H9 (cell line): ENCODE results near the gene PDLIM7. TPM values are rescaled to one million over a fixed set of nuclear protein-coding genes. Genes with fewer than 3 reads are reported as not detected.
A peak's percentile ranks its signal among the peaks of the same experiment; 100 is the strongest.

ENCODE experiments used
- DNase-seq: peaks from one replicate; pipeline ENCODE4 v3.0.0-alpha.2; 2017
- H2AFZ ChIP-seq: one replicate; pipeline ENCODE4 v1.6.1; 2013; ENCODE audit warnings: mild to moderate bottlenecking, low read length, control low read depth, moderate library complexity
- H2AK5ac ChIP-seq: 2 replicates; pipeline ENCODE4 v1.6.1; 2013; ENCODE audit warnings: low read length, control low read depth, mixed read lengths; ENCODE audit not compliant: insufficient read length
- H2BK120ac ChIP-seq: one replicate; pipeline ENCODE4 v1.6.1; 2013; ENCODE audit warnings: low read depth, mild to moderate bottlenecking, low read length, control low read depth, inconsistent platforms; ENCODE audit not compliant: poor library complexity, severe bottlenecking
- H2BK12ac ChIP-seq: 2 replicates; pipeline ENCODE4 v1.6.1; 2013; ENCODE audit warnings: low read length, control low read depth, mixed read lengths, low read depth; ENCODE audit not compliant: insufficient read length
- H2BK15ac ChIP-seq: 2 replicates; pipeline ENCODE4 v1.6.1; 2013; ENCODE audit warnings: low read depth, low read length, control low read depth
- H2BK20ac ChIP-seq: one replicate; pipeline ENCODE4 v1.6.1; 2013; ENCODE audit warnings: low read depth, mild to moderate bottlenecking, low read length, control low read depth, inconsistent platforms; ENCODE audit not compliant: poor library complexity, severe bottlenecking
- H2BK5ac ChIP-seq: 2 replicates; pipeline ENCODE4 v1.6.1; 2013; ENCODE audit warnings: low read length, control low read depth, mixed read lengths; ENCODE audit not compliant: insufficient read length
- H3K14ac ChIP-seq: 2 replicates; pipeline ENCODE4 v1.6.1; 2013; ENCODE audit warnings: low read length, control low read depth; ENCODE audit not compliant: insufficient read depth
- H3K18ac ChIP-seq: 2 replicates; pipeline ENCODE4 v1.6.1; 2013; ENCODE audit warnings: low read depth, mild to moderate bottlenecking, mixed read lengths, low read length, control low read depth; ENCODE audit not compliant: insufficient read length
- H3K23ac ChIP-seq: 2 replicates; pipeline ENCODE4 v1.6.1; 2013; ENCODE audit warnings: low read length, control low read depth, mixed read lengths, low read depth; ENCODE audit not compliant: insufficient read length
- H3K23me2 ChIP-seq: 2 replicates; pipeline ENCODE4 v1.6.1; 2013; ENCODE audit warnings: low read depth, mild to moderate bottlenecking, mixed read lengths, low read length, control low read depth; ENCODE audit not compliant: insufficient read length, poor library complexity, severe bottlenecking
- H3K27ac ChIP-seq: 2 replicates; pipeline ENCODE4 v1.5.1; 2013; ENCODE audit warnings: low read length, control low read depth, mixed read lengths, low read depth; ENCODE audit not compliant: insufficient read length
- H3K27me3 ChIP-seq: 2 replicates; pipeline ENCODE4 v1.6.1; 2013; ENCODE audit warnings: low read length, control low read depth, inconsistent platforms; ENCODE audit not compliant: insufficient read depth
- H3K4ac ChIP-seq: 2 replicates; pipeline ENCODE4 v1.6.1; 2013; ENCODE audit warnings: low read depth, mild to moderate bottlenecking, control low read depth, inconsistent platforms, low read length, moderate library complexity
- H3K4me1 ChIP-seq: 2 replicates; pipeline ENCODE4 v1.6.1; 2013; ENCODE audit warnings: low read length, control low read depth, inconsistent platforms; ENCODE audit not compliant: insufficient read depth
- H3K4me2 ChIP-seq: 2 replicates; pipeline ENCODE4 v1.6.1; 2013; ENCODE audit warnings: low read length, control low read depth, mixed read lengths; ENCODE audit not compliant: insufficient read length, insufficient read depth
- H3K56ac ChIP-seq: 2 replicates; pipeline ENCODE4 v1.6.1; 2013; ENCODE audit warnings: low read depth, mild to moderate bottlenecking, mixed read lengths, low read length, control low read depth; ENCODE audit not compliant: insufficient read length
- H3K79me1 ChIP-seq: 2 replicates; pipeline ENCODE4 v1.6.1; 2013; ENCODE audit warnings: low read depth, mild to moderate bottlenecking, moderate library complexity, low read length, control low read depth, inconsistent platforms; ENCODE audit not compliant: insufficient read depth, poor library complexity, severe bottlenecking
- H3K79me2 ChIP-seq: 2 replicates; pipeline ENCODE4 v1.6.1; 2013; ENCODE audit warnings: low read length, control low read depth, inconsistent platforms; ENCODE audit not compliant: insufficient read depth
- H3K9ac ChIP-seq: 2 replicates; pipeline ENCODE4 v1.6.1; 2013; ENCODE audit warnings: low read length, control low read depth, mixed read lengths; ENCODE audit not compliant: insufficient read length; ENCODE audit errors: extremely low read depth
- H3K9me3 ChIP-seq: one replicate; pipeline ENCODE4 v1.6.1; 2013; ENCODE audit warnings: low read depth, low read length, inconsistent platforms; ENCODE audit not compliant: control insufficient read depth
- H3T11ph ChIP-seq: one replicate; pipeline ENCODE4 v1.6.1; 2013; ENCODE audit warnings: mild to moderate bottlenecking, low read length, control low read depth, inconsistent platforms
- H4K20me1 ChIP-seq: one replicate; pipeline ENCODE4 v1.6.1; 2013; ENCODE audit not compliant: control insufficient read depth, insufficient read length, insufficient read depth
- H4K5ac ChIP-seq: 2 replicates; pipeline ENCODE4 v1.6.1; 2013; ENCODE audit warnings: low read depth, mild to moderate bottlenecking, mixed read lengths, low read length, control low read depth; ENCODE audit not compliant: insufficient read length
- H4K8ac ChIP-seq: replicated peaks from 2 replicates; pipeline ENCODE4 v1.6.1; 2013; ENCODE audit warnings: low read length, control low read depth, mixed read lengths, low read depth; ENCODE audit not compliant: insufficient read length
- H4K91ac ChIP-seq: 2 replicates; pipeline ENCODE4 v1.6.1; 2013; ENCODE audit warnings: low read depth, mild to moderate bottlenecking, moderate library complexity, mixed read lengths, low read length, control low read depth; ENCODE audit not compliant: insufficient read length
- H3K27ac Mint-ChIP-seq, 3 experiments: 2 replicates in 2 of 3; 3 replicates in 1 of 3; pipeline ENCODE4 v1.8.0; 2020 to 2021; ENCODE audit warnings: mixed read lengths in 3 of 3, mild to moderate bottlenecking in 1 of 3, moderate library complexity in 1 of 3
- H3K27me3 Mint-ChIP-seq: 2 replicates; pipeline ENCODE4 v1.8.0; 2021; ENCODE audit warnings: low read depth, mild to moderate bottlenecking, moderate library complexity, mixed read lengths
- H3K36me3 Mint-ChIP-seq, 3 experiments: 2 replicates in 2 of 3; 3 replicates in 1 of 3; pipeline ENCODE4 v1.8.0; 2020 to 2021; ENCODE audit warnings: low read depth in 3 of 3, mixed read lengths in 3 of 3; ENCODE audit not compliant: insufficient read depth in 1 of 3
- H3K4me1 Mint-ChIP-seq, 2 experiments: 2 replicates each; pipeline ENCODE4 v1.8.0; 2020; ENCODE audit warnings: mixed read lengths in 2 of 2
- H3K4me3 Mint-ChIP-seq, 2 experiments: 2 replicates in 1 of 2; 3 replicates in 1 of 2; pipeline ENCODE4 v1.8.0; 2020 to 2021; ENCODE audit warnings: mild to moderate bottlenecking in 2 of 2, mixed read lengths in 2 of 2, moderate library complexity in 1 of 2
- H3K9me3 Mint-ChIP-seq, 2 experiments: 2 replicates in 1 of 2; 3 replicates in 1 of 2; pipeline ENCODE4 v1.8.0; 2020; ENCODE audit warnings: mild to moderate bottlenecking in 2 of 2, mixed read lengths in 2 of 2, moderate library complexity in 1 of 2
- WGBS: extraction: QIAGEN DNeasy Blood & Tissue Kit; methylation state at CpG from one replicate; pipeline ENCODE4 v1.1.7; 2013; ENCODE audit warnings: missing lambda C conversion rate, low lambda C conversion rate, mixed read lengths; ENCODE audit not compliant: insufficient read length; ENCODE audit errors: extremely low coverage; 5-methylcytosine and 5-hydroxymethylcytosine counted together
- total RNA-seq: library from RNA; stranded (reverse); gene quantifications from 2 replicates; pipeline ENCODE4 v1.2.1, GENCODE V29; 2021
- TF ChIP-seq, protein P1 (sequence below): fragments of 200-600 bp; sonication (generic); conservative IDR thresholded peaks from 3 replicates; pipeline ENCODE4 v1.8.0; 2021; ENCODE audit warnings: antibody characterized with exemption, mild to moderate bottlenecking

PDLIM7 gene
- total RNA-seq, 1 experiment from 2014 or later: 137 TPM

DNA sequence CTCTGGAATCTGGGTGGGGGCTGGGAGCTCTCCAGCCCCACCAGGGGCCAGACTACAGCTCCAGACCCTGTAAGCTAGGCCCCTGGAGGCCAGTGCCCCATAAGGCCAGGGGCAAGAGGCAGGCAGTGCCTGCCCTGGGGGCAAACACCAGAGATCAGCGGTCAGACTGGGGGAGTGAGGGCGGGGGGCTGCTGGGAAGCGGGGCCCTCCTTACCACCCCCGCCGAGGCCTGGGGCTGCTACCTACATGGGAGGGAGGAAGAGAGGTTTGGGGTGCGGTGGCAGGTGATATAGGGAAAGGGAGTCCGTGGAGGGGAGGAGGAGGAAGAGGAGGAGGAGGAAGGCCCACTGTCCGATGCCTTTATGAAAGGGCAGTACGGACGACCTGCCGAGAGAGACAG is 38.0 kb downstream of the PDLIM7 start:
- Histone ChIP-seq H3K23me2 (peaks cover 8% of the 10 kb centered on the region), H3K9me3 (no peaks in the 10 kb centered on the region), H3K14ac (no peak overlapping the region), H3K79me1 (no peaks in the 10 kb centered on the region), H3K27me3 (no peaks in the 10 kb centered on the region), H2BK5ac (no peak overlapping the region), H3K18ac (no peak overlapping the region), H3K23ac (no peak overlapping the region), H3K4me1 (no peaks in the 10 kb centered on the region), H3K4ac (no peak overlapping the region), H3T11ph (no peak overlapping the region), H3K4me2 (no peak overlapping the region), H2BK120ac (no peak overlapping the region), H2AFZ (no peak overlapping the region), H3K27ac (no peak overlapping the region), H2BK12ac (no peak overlapping the region), H3K56ac (no peak overlapping the region), H4K5ac (no peak overlapping the region), H2BK15ac (no peak overlapping the region), H4K8ac (no peak overlapping the region), H4K20me1 (no peaks in the 10 kb centered on the region), H4K91ac (no peak overlapping the region), H3K9ac (no peak overlapping the region), H3K79me2 (no peaks in the 10 kb centered on the region), H2AK5ac (no peak overlapping the region), H2BK20ac (no peak overlapping the region)
- H3K27ac Mint-ChIP-seq: peak overlapping the region in 1 of 3 experiments; percentile 89; a peak in 1 of 7 replicates
- no peak for DNase-seq
- no peak overlapping the region for H3K4me3 Mint-ChIP-seq
- TF ChIP-seq, protein P1, sequence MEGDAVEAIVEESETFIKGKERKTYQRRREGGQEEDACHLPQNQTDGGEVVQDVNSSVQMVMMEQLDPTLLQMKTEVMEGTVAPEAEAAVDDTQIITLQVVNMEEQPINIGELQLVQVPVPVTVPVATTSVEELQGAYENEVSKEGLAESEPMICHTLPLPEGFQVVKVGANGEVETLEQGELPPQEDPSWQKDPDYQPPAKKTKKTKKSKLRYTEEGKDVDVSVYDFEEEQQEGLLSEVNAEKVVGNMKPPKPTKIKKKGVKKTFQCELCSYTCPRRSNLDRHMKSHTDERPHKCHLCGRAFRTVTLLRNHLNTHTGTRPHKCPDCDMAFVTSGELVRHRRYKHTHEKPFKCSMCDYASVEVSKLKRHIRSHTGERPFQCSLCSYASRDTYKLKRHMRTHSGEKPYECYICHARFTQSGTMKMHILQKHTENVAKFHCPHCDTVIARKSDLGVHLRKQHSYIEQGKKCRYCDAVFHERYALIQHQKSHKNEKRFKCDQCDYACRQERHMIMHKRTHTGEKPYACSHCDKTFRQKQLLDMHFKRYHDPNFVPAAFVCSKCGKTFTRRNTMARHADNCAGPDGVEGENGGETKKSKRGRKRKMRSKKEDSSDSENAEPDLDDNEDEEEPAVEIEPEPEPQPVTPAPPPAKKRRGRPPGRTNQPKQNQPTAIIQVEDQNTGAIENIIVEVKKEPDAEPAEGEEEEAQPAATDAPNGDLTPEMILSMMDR: no peak
- no peaks in the 10 kb centered on the region; the same call in 1 of the 2 replicates for H3K27me3 Mint-ChIP-seq
- no peaks in the 10 kb centered on the region; a peak in 1 of 5 replicates for H3K9me3 Mint-ChIP-seq
- H3K4me1 Mint-ChIP-seq: peaks cover 6 to 11% of the 10 kb centered on the region in 2 experiments
- H3K36me3 Mint-ChIP-seq: peaks cover 37 to 59% (median 58%) of the 10 kb centered on the region in 3 experiments
- WGBS: no CpG with 5 or more reads among the region's 11 CpGs
